Measurements from ENCODE around the gene CLEC10A. TPM values are rescaled to one million over a fixed set of nuclear protein-coding genes. Genes with fewer than 3 reads are reported as not detected.

Gene CLEC10A
- total and polyA plus RNA-seq, 7 donors = 9.1 to 17.6 (median 15.3) TPM

DNA sequence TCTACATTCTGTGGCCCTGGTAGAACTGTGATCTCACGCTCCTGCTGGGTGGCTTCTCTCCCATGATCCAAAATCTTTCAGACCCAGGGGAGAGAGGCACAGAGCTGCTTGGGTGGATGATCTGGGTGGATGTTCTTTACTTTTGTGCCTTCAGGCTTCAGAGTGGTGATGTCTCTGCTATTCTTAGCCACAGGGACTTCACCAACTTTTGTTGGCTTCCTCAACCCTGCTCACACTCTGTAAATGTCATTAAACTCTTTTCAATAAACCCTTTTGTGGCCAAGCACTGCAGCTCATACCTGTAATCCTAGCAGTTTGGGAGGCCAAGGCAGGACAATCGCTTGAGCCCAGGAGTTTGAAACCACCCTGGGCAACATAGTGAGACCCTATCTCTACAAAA is 7.6 kb downstream of the CLEC10A start:
- H3K27me3 ChIP-seq = no peaks in the 10 kb centered on the region
- intact Hi-C loops (cut with DNase I) = no loop called here
- DNase-seq = no peak
- no peak overlapping the region for H3K4me3 ChIP-seq
- no peaks in the 10 kb centered on the region for H3K4me1 ChIP-seq
- H3K27ac ChIP-seq = no peak overlapping the region
- no peaks in the 10 kb centered on the region for H3K36me3 ChIP-seq
- WGBS, 2 donors = 90 to 96% methylated on average over 2 of the region's 2 CpGs
- TF ChIP-seq POLR2A (IDR thresholded peaks at IDR 0.05) (no peak), EP300 (IDR thresholded peaks at IDR 0.05) (no peak), POLR2AphosphoS5 (IDR thresholded peaks at IDR 0.05) (no peak)
- TF ChIP-seq, protein P1, sequence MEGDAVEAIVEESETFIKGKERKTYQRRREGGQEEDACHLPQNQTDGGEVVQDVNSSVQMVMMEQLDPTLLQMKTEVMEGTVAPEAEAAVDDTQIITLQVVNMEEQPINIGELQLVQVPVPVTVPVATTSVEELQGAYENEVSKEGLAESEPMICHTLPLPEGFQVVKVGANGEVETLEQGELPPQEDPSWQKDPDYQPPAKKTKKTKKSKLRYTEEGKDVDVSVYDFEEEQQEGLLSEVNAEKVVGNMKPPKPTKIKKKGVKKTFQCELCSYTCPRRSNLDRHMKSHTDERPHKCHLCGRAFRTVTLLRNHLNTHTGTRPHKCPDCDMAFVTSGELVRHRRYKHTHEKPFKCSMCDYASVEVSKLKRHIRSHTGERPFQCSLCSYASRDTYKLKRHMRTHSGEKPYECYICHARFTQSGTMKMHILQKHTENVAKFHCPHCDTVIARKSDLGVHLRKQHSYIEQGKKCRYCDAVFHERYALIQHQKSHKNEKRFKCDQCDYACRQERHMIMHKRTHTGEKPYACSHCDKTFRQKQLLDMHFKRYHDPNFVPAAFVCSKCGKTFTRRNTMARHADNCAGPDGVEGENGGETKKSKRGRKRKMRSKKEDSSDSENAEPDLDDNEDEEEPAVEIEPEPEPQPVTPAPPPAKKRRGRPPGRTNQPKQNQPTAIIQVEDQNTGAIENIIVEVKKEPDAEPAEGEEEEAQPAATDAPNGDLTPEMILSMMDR (IDR thresholded peaks at IDR 0.05) = no peak
- H3K9me3 ChIP-seq = no peaks in the 10 kb centered on the region

DNA sequence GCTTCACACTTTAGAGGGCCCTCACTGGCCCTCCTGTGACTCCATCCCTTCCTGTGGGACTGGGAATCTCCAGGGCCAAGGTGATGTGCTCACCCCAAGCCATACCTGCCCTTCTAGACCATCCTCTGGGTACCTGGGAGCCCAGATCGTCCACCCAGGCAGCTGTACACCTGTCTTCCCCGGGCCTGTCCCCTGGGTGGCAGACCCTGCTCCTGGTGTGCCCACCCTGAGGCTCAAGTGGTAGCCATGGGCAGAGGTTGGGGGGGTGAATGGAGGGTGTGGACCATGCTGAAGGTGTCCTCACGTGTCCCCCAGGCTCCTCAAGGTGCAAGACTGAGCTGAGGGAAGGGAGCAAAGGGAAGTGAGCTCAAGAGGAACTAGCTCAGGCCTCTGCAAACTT is 9.3 kb downstream of the CLEC10A start:
- H3K4me3 ChIP-seq = no peak overlapping the region
- WGBS, 2 donors = 75 to 85% methylated on average over 3 of the region's 3 CpGs
- intact Hi-C loops (cut with DNase I) = no loop called here
- H3K27ac ChIP-seq = no peak overlapping the region
- H3K4me1 ChIP-seq = no peaks in the 10 kb centered on the region
- no peaks in the 10 kb centered on the region for H3K36me3 ChIP-seq
- H3K27me3 ChIP-seq = no peaks in the 10 kb centered on the region
- TF ChIP-seq, protein P1 (IDR thresholded peaks at IDR 0.05) = no peak
- TF ChIP-seq POLR2AphosphoS5 (IDR thresholded peaks at IDR 0.05) (no peak), POLR2A (IDR thresholded peaks at IDR 0.05) (no peak), EP300 (IDR thresholded peaks at IDR 0.05) (no peak)
- no peaks in the 10 kb centered on the region for H3K9me3 ChIP-seq
- no peak for DNase-seq

GRCh38 chr17:7068268-7068667 is 11.8 kb downstream of the CLEC10A start:
- intact Hi-C loops (cut with DNase I) = no loop called here
- H3K4me3 ChIP-seq = no peak overlapping the region
- DNase-seq = no peak

GRCh38 chr17:7067198-7067597 is 12.9 kb downstream of the CLEC10A start:
- H3K9me3 ChIP-seq = no peaks in the 10 kb centered on the region
- no peak overlapping the region for H3K27ac ChIP-seq
- no peak for TF ChIP-seq EP300 (IDR thresholded peaks at IDR 0.05)
- TF ChIP-seq POLR2A (IDR thresholded peaks at IDR 0.05) = no peak
- TF ChIP-seq, protein P1 (IDR thresholded peaks at IDR 0.05) = no peak
- no peak for TF ChIP-seq POLR2AphosphoS5 (IDR thresholded peaks at IDR 0.05)
- DNase-seq = no peak
- H3K36me3 ChIP-seq = no peaks in the 10 kb centered on the region
- intact Hi-C loops (cut with DNase I) = no loop called here
- no peaks in the 10 kb centered on the region for H3K4me1 ChIP-seq
- H3K4me3 ChIP-seq = no peak overlapping the region
- no peaks in the 10 kb centered on the region for H3K27me3 ChIP-seq
- WGBS, 2 donors = 80 to 86% methylated on average over 1 of the region's 1 CpG

More at GRCh38 chr17:7068268-7068667, 11.8 kb downstream of the CLEC10A start:
- no peak overlapping the region for H3K27ac ChIP-seq
- H3K9me3 ChIP-seq = no peaks in the 10 kb centered on the region
- 21 to 43% methylated on average over 1 of the region's 1 CpG for WGBS, 2 donors
- TF ChIP-seq EP300 (IDR thresholded peaks at IDR 0.05) = no peak
- H3K27me3 ChIP-seq = no peaks in the 10 kb centered on the region
- H3K36me3 ChIP-seq = no peaks in the 10 kb centered on the region
- no peaks in the 10 kb centered on the region for H3K4me1 ChIP-seq

- H3K27ac ChIP-seq = no peak overlapping the region
- WGBS, 2 donors = 71 to 76% methylated on average over 4 of the region's 4 CpGs
Measured at GRCh38 chr17:7064261-7064660, 15.8 kb downstream of the CLEC10A start.

More at GRCh38 chr17:7064261-7064660, 15.8 kb downstream of the CLEC10A start:
- no peaks in the 10 kb centered on the region for H3K9me3 ChIP-seq
- no peak overlapping the region for H3K4me3 ChIP-seq
- DNase-seq = no peak
- peaks cover 0 to 3% (median 0%) of the 10 kb centered on the region in 3 donors for H3K27me3 ChIP-seq
- H3K36me3 ChIP-seq = no peaks in the 10 kb centered on the region
- no peaks in the 10 kb centered on the region for H3K4me1 ChIP-seq
- intact Hi-C loops (cut with DNase I) = no loop called here
- TF ChIP-seq, protein P1 (IDR thresholded peaks at IDR 0.05) = no peak
- TF ChIP-seq EP300 (IDR thresholded peaks at IDR 0.05) = no peak
- no peak for TF ChIP-seq POLR2AphosphoS5 (IDR thresholded peaks at IDR 0.05)
- TF ChIP-seq POLR2A (IDR thresholded peaks at IDR 0.05) = no peak

Data from sigmoid colon (tissue), 7 donors.